GM06990 (cell line): ENCODE data around the gene CHMP4A.

Source experiments
- DNase-seq: peaks from one replicate; pipeline ENCODE4 v3.0.0-alpha.2; 2011; ENCODE audit not compliant: insufficient read length; ENCODE audit errors: extremely low read depth
- H3K27me3 ChIP-seq: replicated peaks from 2 replicates; pipeline ENCODE4 v1.6.0; 2011; ENCODE audit warnings: low read length; ENCODE audit not compliant: control insufficient read depth, insufficient read depth
- H3K36me3 ChIP-seq: 2 replicates; pipeline ENCODE4 v1.5.1; 2011; ENCODE audit warnings: low read length; ENCODE audit not compliant: control insufficient read depth, insufficient read depth
- H3K4me3 ChIP-seq: replicated peaks from 2 replicates; pipeline ENCODE4 v1.5.1; 2011; ENCODE audit warnings: low read depth, mild to moderate bottlenecking, control low read depth, low read length
- CTCF ChIP-seq: IDR thresholded peaks from 2 replicates; pipeline ENCODE4 v1.5.1; 2011; ENCODE audit warnings: low read length, control low read depth, mild to moderate bottlenecking, inconsistent platforms; ENCODE audit not compliant: insufficient read depth, poor library complexity, severe bottlenecking

CHMP4A gene

GRCh38 chr14:24194186-24194872 lies 19.0 kb downstream of the CHMP4A start:
- Histone ChIP-seq H3K27me3 (no peaks in the 10 kb centered on the region), H3K36me3 (peaks cover 9% of the 10 kb centered on the region), H3K4me3 (peak overlapping the region; percentile 97)
- no peak for DNase-seq
- no peak for TF ChIP-seq CTCF

GRCh38 chr14:24192933-24193332 lies 20.4 kb downstream of the CHMP4A start:
- no peak for DNase-seq
- Histone ChIP-seq H3K36me3 (peaks cover 8% of the 10 kb centered on the region), H3K27me3 (no peaks in the 10 kb centered on the region), H3K4me3 (no peak overlapping the region)
- TF ChIP-seq CTCF = no peak

GRCh38 chr14:24190416-24190815 lies 22.9 kb downstream of the CHMP4A start:
- Histone ChIP-seq H3K36me3 (peaks cover 24% of the 10 kb centered on the region), H3K4me3 (no peak overlapping the region), H3K27me3 (no peaks in the 10 kb centered on the region)
- TF ChIP-seq CTCF = no peak
- DNase-seq = no peak

- no peaks in the 10 kb centered on the region for H3K27me3 ChIP-seq
- no peak for TF ChIP-seq CTCF
- H3K4me3 ChIP-seq = no peak overlapping the region
- no peak for DNase-seq
- H3K36me3 ChIP-seq = peaks cover 33% of the 10 kb centered on the region
Measured at GRCh38 chr14:24189460-24189859, 23.8 kb downstream of the CHMP4A start.

GRCh38 chr14:24189059-24189375 lies 24.3 kb downstream of the CHMP4A start:
- TF ChIP-seq CTCF = no peak
- no peak for DNase-seq
- no peaks in the 10 kb centered on the region for H3K27me3 ChIP-seq
- H3K36me3 ChIP-seq = peaks cover 37% of the 10 kb centered on the region
- peak overlapping the region; percentile 29 for H3K4me3 ChIP-seq
